ENCODE measurements around the gene RNF167. TPM values are rescaled to one million over a fixed set of nuclear protein-coding genes. Genes with fewer than 3 reads are reported as not detected.

RNF167 gene
- total and polyA plus RNA-seq, 2 of the 8 experiments (the other 6 are each of a cell fraction or from before 2014, with no cell fraction given): 140 to 281 TPM

DNA sequence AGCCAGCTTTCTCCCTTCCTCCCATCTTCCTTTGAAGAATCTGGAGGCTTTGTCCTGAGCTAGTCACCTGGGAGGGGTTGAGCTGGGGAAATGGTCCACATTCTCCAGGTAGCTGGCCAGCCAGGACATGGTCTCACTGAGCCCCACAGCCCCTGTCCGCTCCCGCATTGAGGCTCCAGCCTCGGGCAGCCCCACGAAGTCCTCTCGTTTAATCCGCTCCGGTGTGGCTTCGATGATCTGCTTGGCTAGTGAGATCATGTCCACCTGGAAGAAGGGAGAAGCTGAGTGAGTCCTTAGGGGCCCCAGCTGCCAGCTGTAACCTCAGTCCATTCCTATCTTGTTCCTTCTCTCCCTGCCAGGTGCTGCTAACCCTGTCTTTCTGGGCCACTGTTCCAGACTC is 30.2 kb downstream of the RNF167 start:
- POLR2A ChIA-PET (ENCODE audit: partially characterized antibody): interaction anchor here (1.0 to 32.4 kb wide), 5 partner anchors 8 to 108 kb away, joined by 3 to 987 read pairs (median 62); partner anchors contain the start of genes CAMTA2, ENO3, PFN1 and RNF167

More for the DNA sequence above, 30.2 kb downstream of the RNF167 start:
- Histone ChIP-seq H2BK12ac (ENCODE audit: low read depth, low read length) (no peak overlapping the region), H3K4ac (replicated peaks; ENCODE audit: insufficient read length, low read depth, low read length) (no peak overlapping the region), H2BK5ac (ENCODE audit: low read depth, low read length) (no peak overlapping the region), H2AFZ (ENCODE audit: low read length) (no peak overlapping the region), H3K79me1 (ENCODE audit: low read depth, low read length) (peaks cover 3% of the 10 kb centered on the region; the same call in 1 of the 2 replicates), H4K5ac (ENCODE audit: insufficient read length, low read depth, low read length) (no peak overlapping the region), H2AK5ac (ENCODE audit: low read depth, low read length) (0 out of 2 replicates have a peak overlapping the region, but pooled peaks have one; percentile 30), H4K8ac (ENCODE audit: extremely low read depth, insufficient read depth, low read length) (no peak overlapping the region), H3K14ac (ENCODE audit: insufficient read length) (no peak overlapping the region), H2BK20ac (ENCODE audit: low read length) (no peak overlapping the region), H4K91ac (replicated peaks; ENCODE audit: insufficient read length, low read length) (no peak overlapping the region), H3K56ac (replicated peaks; ENCODE audit: insufficient read length, low read depth, low read length) (no peak overlapping the region), H3K23ac (ENCODE audit: insufficient read length) (no peak overlapping the region), H3K23me2 (ENCODE audit: low read depth, low read length) (peaks cover 19% of the 10 kb centered on the region; the same call in 1 of the 2 replicates), H2BK15ac (ENCODE audit: low read length) (no peak overlapping the region), H3K79me2 (ENCODE audit: control insufficient read depth in 1 of 2, insufficient read depth in 2 of 2, low read length in 2 of 2) (peaks cover 0 to 15% of the 10 kb centered on the region in 2 experiments; a peak in 2 of 4 replicates), H3K4me1 (replicated peaks in 1 of 4; ENCODE audit: control insufficient read depth in 3 of 4, insufficient read depth in 4 of 4, low read length in 3 of 4) (peaks cover 2 to 16% (median 9%) of the 10 kb centered on the region in 4 experiments), H3K27ac (ENCODE audit: low read depth, low read length) (no peak overlapping the region), H3K4me2 (ENCODE audit: insufficient read depth in 1 of 2, low read depth in 2 of 2, low read length in 2 of 2) (no peak overlapping the region; a peak in 1 of 4 replicates), H3K36me3 (ENCODE audit: control insufficient read depth in 2 of 4, insufficient read depth in 4 of 4, low read length in 3 of 4) (peaks cover 0 to 11% (median 0%) of the 10 kb centered on the region in 4 experiments; a peak in 1 of 8 replicates), H3K9ac (replicated peaks in 1 of 4; ENCODE audit: extremely low read depth in 1 of 4, low read depth in 3 of 4, low read length in 3 of 4) (no peak overlapping the region), H4K20me1 (replicated peaks in 1 of 2; ENCODE audit: control insufficient read depth in 1 of 2, insufficient read depth in 2 of 2, low read length in 2 of 2) (peaks cover 2 to 11% of the 10 kb centered on the region in 2 experiments), H2BK120ac (replicated peaks; ENCODE audit: low read depth, low read length) (no peak overlapping the region), H3K27me3 (replicated peaks in 1 of 4; ENCODE audit: control insufficient read depth in 3 of 4, extremely low read depth in 1 of 4, insufficient read depth in 3 of 4, low read length in 3 of 4) (peaks cover 0 to 27% (median 15%) of the 10 kb centered on the region in 4 experiments; a peak in 5 of 7 replicates), H3K18ac (ENCODE audit: extremely low read depth, low read length) (no peak overlapping the region), H3K9me3 (ENCODE audit: insufficient read depth in 2 of 2, low read depth in 1 of 2, low read length in 1 of 2) (no peaks in the 10 kb centered on the region), H3K4me3 (ENCODE audit: extremely low read depth in 1 of 4, insufficient read depth in 2 of 4, low read depth in 3 of 4, low read length in 4 of 4) (no peak overlapping the region)
- DNase-seq (ENCODE audit: low read depth in 1 of 2, low spot score in 2 of 2) (no peak), FAIRE-seq (no peak)
- WGBS, 2 experiments (ENCODE audit: extremely low coverage in 1 of 2, insufficient coverage in 1 of 2, insufficient read length in 1 of 2, insufficient replicate concordance in 2 of 2, low coverage in 1 of 2, low lambda C conversion rate in 2 of 2, missing lambda C conversion rate in 1 of 2): 97% methylated on average over 8 of the region's 8 CpGs; no CpG with 5 or more reads in 1 of the 2 experiments
- CTCF ChIA-PET (ENCODE audit: partially characterized antibody): interaction anchor here (1.2 to 6.2 kb wide), 6 partner anchors 10 to 61 kb away, joined by 3 to 31 read pairs (median 13); partner anchors contain the start of gene CAMTA2
- TF ChIP-seq KDM1A (IDR thresholded peaks at IDR 0.05; ENCODE audit: borderline replicate concordance, low read length): no peak
- no peak for TF ChIP-seq RXRA (IDR thresholded peaks at IDR 0.05; ENCODE audit: insufficient read depth, low read depth, low read length)
- TF ChIP-seq HDAC2 (IDR thresholded peaks at IDR 0.05; ENCODE audit: borderline replicate concordance in 1 of 2, low read depth in 2 of 2, low read length in 2 of 2): no peak
